Measurements from ENCODE around the gene TBL1XR1. TPM values are rescaled to one million over a fixed set of nuclear protein-coding genes. Genes with fewer than 3 reads are reported as not detected.

TBL1XR1 gene
- total and polyA plus RNA-seq, 4 donors = 24.1 to 203 (median 77.4) TPM

- Histone ChIP-seq H3K4me1 (ENCODE audit: control insufficient read depth in 5 of 5, insufficient read depth in 5 of 5, low read length in 5 of 5) (peaks cover 7 to 35% (median 29%) of the 10 kb centered on the region in 5 donors), H3K9me3 (ENCODE audit: control insufficient read depth in 4 of 4, insufficient read depth in 3 of 4, low read length in 3 of 4) (no peaks in the 10 kb centered on the region), H3K27ac (ENCODE audit: low read depth in 1 of 2, low read length in 1 of 2) (no peak overlapping the region), H3K9ac (ENCODE audit: insufficient read depth in 1 of 2, low read length in 2 of 2) (no peak overlapping the region), H3K36me3 (ENCODE audit: control insufficient read depth in 4 of 4, insufficient read depth in 4 of 4, low read length in 4 of 4) (peaks cover 0 to 3% (median 0%) of the 10 kb centered on the region in 4 donors), H3K27me3 (ENCODE audit: control insufficient read depth in 3 of 3, insufficient read depth in 3 of 3, low read length in 2 of 3) (no peaks in the 10 kb centered on the region), H3K4me3 (no peak overlapping the region)
- DNase-seq = no peak
- no peak for ATAC-seq (ENCODE audit: insufficient read depth, low FRiP score)
- no peak for TF ChIP-seq CTCF (IDR thresholded peaks at IDR 0.05; ENCODE audit: control extremely low read depth, extremely low read depth)
- 92 to 98% methylated on average over 3 of the region's 3 CpGs for WGBS, 2 donors
Measured at GRCh38 chr3:177149106-177149505, 48.2 kb downstream of the TBL1XR1 start.

- 84 to 88% methylated on average over 1 of the region's 1 CpG for WGBS, 2 donors
- Histone ChIP-seq H3K27me3 (ENCODE audit: control insufficient read depth in 3 of 3, insufficient read depth in 3 of 3, low read length in 2 of 3) (no peaks in the 10 kb centered on the region), H3K4me3 (no peak overlapping the region), H3K36me3 (ENCODE audit: control insufficient read depth in 4 of 4, insufficient read depth in 4 of 4, low read length in 4 of 4) (peaks cover 0 to 3% (median 0%) of the 10 kb centered on the region in 4 donors), H3K4me1 (ENCODE audit: control insufficient read depth in 5 of 5, insufficient read depth in 5 of 5, low read length in 5 of 5) (peaks cover 7 to 41% (median 29%) of the 10 kb centered on the region in 5 donors), H3K9me3 (ENCODE audit: control insufficient read depth in 4 of 4, insufficient read depth in 3 of 4, low read length in 3 of 4) (no peaks in the 10 kb centered on the region), H3K27ac (ENCODE audit: low read depth in 1 of 2, low read length in 1 of 2) (no peak overlapping the region), H3K9ac (ENCODE audit: insufficient read depth in 1 of 2, low read length in 2 of 2) (no peak overlapping the region)
- no peak for TF ChIP-seq CTCF (IDR thresholded peaks at IDR 0.05; ENCODE audit: control extremely low read depth, extremely low read depth)
- DNase-seq = no peak
- ATAC-seq (ENCODE audit: insufficient read depth, low FRiP score) = no peak
Measured at GRCh38 chr3:177147790-177148189, 49.5 kb downstream of the TBL1XR1 start.

GRCh38 chr3:177146646-177147045, 50.6 kb downstream of the TBL1XR1 start:
- peaks cover 11 to 47% (median 34%) of the 10 kb centered on the region in 5 donors for H3K4me1 ChIP-seq (ENCODE audit: control insufficient read depth in 5 of 5, insufficient read depth in 5 of 5, low read length in 5 of 5)
- WGBS, 2 donors = 62 to 64% methylated on average over 4 of the region's 4 CpGs

More at GRCh38 chr3:177146646-177147045, 50.6 kb downstream of the TBL1XR1 start:
- no peak overlapping the region for H3K27ac ChIP-seq (ENCODE audit: low read depth in 1 of 2, low read length in 1 of 2)
- peaks cover 0 to 3% (median 0%) of the 10 kb centered on the region in 4 donors for H3K36me3 ChIP-seq (ENCODE audit: control insufficient read depth in 4 of 4, insufficient read depth in 4 of 4, low read length in 4 of 4)
- no peak for TF ChIP-seq CTCF (IDR thresholded peaks at IDR 0.05; ENCODE audit: control extremely low read depth, extremely low read depth)
- no peak for DNase-seq
- no peaks in the 10 kb centered on the region for H3K9me3 ChIP-seq (ENCODE audit: control insufficient read depth in 4 of 4, insufficient read depth in 3 of 4, low read length in 3 of 4)
- ATAC-seq (ENCODE audit: insufficient read depth, low FRiP score) = no peak
- H3K9ac ChIP-seq (ENCODE audit: insufficient read depth in 1 of 2, low read length in 2 of 2) = no peak overlapping the region
- H3K4me3 ChIP-seq = no peak overlapping the region
- H3K27me3 ChIP-seq (ENCODE audit: control insufficient read depth in 3 of 3, insufficient read depth in 3 of 3, low read length in 2 of 3) = no peaks in the 10 kb centered on the region
